ENCODE results near the gene CTU2.

Gene CTU2

DNA sequence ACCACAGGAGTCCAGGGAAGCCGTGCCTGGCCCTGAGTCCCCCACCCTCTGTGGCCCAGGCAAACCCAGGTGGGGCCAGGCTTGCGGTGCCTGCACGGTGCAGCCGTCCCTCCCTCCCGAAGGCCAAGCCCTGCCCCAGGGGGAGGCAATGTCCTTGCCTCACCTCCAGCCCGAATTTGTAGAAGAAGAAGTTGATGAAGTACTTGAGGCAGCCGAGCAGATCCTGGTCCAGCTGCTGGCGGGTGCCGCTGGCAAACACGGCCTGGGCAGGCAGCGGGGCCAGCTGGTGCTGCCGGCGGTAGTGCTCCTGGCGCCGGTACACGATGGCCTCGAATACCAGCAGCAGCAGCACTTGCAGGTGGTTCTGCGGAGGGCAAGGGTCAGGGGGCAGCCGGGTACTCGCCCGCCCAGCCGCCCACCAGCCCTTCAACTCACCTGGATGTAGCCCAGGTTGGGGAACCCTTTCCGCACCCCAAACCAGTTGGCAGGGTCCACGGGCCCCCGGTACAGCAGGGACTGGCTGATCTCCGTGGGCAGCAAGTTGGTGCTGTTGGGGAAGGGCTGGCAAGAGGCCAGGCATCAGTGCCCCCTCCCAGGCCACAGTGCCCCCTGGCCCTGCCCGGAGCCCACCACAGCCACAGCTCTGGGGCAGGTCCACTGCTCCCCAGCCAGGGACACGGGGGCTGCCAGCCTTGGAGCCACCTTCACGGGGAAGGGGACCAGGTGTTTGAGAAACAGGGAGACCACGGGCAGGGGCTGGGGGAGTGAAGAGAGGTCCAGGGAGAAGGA lies 26.1 kb downstream of the CTU2 start:
- DNase-seq, result no peak

DNA sequence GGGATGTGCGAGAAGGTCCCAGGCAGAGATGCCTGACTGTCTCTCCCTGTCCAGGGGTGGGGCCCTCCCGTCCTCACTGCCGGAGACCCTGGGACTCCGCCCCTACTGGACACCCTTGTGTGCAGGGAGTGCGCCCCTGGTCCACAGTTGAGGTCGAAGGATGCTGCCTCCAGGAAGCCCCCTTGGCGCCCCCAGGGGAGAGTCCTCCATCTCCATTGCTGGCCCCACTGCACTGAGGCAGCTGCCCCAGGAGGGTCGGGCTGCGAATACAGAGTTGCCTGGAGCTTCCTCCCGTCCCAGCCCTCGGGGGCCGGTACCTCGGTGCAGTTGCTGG lies 26.6 kb downstream of the CTU2 start:
- no peak for DNase-seq

DNA sequence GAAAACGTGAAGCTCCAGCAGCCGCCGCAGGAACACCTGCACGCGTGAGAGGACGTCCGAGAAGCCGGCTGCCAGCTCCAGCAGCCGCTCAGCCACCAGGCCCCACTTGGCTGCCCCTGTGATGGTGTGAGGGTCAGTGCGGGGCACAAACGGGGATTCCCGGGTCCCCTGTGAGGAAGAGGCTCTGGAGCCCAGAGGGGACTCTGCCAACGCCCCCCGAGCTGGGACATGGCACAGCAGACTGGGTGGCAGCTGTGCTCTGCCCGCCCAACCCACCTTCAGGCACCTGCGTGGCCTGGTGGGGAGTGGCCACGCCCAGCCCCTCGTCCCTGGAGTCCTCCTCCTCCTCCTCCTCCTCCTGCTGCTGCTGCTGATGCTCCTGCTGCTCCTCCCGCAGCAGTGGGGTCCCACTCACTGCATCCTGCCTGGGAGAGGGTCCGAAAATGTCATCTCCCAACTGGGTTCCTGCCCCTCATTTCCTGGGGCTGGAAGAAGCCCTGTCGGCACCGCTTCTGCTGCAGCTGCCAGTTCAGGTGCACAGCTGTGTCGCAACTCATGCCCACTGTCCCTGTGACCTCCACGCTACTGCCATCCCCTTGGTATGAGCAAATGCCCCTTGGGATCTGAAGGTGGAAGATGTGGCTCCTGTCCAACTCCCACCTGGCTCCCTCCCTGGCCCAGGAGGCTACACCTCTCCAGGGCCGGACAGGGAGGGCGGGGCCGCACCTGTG lies 27.5 kb downstream of the CTU2 start:
- DNase-seq, result no peak

DNA sequence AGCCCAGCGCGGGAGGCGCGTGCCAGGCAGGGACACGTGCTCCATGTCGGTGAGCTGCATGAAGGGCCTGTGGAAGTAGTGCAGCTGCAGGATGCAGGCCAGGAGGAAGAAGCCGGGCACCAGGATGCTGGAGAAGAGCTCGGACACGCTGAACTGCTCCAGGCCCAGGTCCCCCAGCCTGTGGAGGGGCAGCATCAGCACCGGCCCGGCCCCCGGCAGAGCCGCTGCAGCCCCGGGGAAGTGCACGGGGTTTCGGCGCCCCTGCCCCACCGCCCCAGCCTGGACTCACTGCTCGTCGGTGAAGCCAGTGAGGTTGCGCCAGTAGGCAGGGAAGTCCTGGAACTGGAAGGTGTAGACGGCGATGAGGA lies 28.0 kb downstream of the CTU2 start:
- DNase-seq, result no peak

DNA sequence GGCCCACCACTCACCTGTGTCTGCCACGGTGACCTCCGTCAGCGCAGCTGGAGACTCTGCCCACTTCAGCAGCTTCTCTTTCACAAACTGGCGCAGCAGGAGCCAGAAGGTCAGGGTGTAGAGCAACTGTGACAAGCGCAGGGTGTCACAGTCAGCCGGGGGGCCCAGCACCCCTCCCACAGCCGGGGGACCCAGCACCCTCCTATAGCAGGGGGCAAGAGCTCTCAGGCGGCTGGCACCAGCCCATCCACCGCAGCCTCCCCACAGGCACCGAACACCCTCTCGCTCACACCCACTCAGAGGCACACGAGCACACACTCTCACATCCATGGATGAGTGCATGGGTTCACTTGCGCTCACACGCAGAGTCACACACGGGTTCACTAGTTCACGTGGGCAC lies 28.8 kb downstream of the CTU2 start:
- DNase-seq, result no peak

DNA sequence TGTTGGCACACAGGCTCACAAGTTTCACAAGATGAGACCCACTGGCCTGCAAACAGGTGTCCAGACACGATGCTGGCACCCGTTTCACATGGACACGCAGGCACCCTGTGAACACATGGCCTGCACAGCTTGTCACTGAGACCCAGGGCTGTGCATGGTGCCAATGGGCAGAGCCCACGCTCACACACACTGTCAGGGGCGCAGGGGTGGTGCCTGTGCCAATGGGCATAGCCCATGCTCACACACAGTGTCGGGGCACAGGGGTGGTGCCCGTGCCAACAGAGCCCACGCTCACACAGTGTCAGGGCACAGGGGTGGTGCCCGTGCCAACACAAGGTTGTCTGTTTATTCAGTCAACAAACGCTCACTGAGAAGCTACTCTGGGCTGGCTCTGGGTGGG lies 29.3 kb downstream of the CTU2 start:
- DNase-seq, result no peak

DNA sequence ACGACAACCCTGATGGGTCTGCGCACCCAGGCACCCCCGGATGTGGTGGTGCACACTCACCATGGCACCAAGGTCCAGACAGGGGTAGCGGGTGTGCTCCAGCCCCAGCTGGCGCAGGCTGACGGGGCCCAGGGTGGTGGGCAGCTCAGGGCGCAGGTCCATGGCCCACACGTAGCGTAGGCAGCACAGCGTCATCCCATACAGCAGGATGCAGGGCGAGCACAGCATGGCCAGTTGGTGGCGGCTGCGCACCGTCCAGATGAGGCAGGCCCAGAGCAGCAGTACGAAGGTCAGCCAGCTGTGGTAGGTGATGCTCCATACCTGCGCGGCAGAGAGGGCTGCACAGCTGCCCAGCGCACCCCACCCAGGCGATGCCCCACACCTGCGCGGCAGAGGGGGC lies 29.8 kb downstream of the CTU2 start:
- DNase-seq, result no peak

DNA sequence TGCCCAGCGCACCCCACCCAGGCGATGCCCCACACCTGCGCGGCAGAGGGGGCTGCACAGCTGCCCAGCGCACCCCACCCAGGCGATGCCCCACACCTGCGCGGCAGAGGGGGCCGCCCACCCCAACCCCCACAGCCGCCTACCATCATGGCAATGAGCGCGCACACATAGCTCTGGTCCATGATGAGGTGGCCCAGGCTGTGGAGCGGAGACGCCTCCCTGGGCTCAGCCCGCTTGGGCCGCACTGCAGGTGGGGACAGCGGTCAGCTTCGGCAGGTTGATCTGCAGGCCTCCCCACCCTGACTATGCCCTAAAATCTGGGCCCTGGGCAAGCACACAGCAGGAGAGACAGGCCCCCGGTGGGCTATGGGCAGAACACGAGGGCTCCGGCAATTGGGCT lies 30.2 kb downstream of the CTU2 start:
- no peak for DNase-seq

DNA sequence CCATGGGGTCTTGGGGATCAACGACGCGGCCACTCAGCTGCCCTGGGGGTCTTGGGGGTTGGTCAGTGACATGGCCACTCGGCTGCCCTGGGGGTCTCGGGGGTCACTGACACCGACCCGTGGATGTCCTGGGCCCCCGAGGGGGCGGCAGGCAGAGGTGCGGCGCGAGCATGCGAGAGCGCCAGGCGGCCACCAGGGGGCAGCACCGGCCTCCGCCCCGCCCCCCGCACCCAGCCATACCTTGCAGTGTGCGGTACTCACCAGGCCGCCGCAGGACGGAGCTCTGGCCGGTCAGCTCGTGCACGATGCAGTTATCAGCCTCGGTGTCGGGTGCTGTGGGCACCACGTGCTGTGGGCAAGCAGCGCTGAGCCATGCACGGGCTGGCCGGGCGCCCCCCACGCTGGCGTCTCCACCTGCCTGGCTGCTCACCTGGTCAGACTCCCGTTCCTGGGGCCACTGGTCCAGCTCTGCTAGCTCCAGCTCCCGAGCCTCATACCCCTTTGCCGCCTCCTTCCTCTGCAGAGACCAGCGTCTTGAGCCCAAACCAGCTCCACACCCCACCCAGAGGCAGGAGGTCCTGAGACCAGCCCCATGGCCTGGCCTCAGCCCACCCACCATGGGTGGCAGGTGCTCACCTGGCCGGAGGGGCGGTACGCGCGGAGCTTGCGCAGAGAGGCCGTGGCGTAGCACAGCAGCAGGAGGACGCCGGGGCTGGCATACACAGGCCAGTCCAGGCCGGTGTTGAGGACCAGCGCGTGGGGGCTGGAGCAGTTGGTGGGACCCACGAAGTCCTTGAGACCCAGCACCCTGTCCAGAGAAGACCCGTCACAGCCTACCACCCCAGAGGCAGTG lies 31.2 kb downstream of the CTU2 start:
- no peak for DNase-seq

DNA sequence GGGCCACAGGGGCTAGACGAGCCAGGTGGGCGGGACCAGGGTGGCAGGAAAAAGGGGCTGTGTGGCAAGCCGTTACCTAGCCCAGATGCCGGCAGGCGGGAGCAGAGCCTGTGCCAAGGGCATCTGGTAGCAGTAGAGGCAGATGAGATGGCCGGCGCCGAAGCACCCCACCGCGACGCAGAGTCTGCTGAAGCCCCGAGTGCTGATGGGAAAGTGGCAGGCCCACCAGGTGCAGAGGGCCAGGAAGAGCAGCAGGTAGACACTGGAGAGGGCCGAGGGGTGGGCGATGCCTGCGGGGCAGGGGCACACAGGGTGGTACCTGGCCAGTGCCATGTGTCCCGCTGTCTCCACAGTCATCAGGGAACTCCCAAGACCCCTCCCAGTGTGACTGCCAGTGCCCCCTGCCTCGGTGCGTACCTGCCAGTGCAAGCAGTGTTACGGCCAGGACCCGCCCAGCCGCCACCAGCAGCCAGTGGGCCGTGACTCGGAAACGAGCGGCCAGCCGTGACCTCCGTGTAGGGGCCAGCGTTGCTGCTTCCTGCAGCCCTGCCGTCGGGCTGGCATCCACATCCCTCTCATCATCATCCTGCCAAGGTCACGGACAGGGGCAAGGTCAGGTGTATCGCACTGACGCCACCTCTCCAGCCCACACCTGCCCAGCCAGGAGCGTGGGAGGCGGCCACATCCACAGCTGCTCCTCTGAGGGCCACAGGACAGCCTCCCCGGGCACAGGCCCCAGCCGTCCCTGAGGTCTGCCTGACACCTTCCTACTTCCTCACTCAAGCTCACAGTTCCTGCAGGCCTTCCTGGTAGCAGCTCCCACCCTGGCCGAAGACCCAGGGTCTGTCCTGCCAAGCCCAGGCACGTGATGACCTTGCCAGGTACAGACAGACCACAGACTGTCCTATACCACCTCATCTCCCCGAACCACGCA lies 32.1 kb downstream of the CTU2 start:
- no peak for DNase-seq

DNA sequence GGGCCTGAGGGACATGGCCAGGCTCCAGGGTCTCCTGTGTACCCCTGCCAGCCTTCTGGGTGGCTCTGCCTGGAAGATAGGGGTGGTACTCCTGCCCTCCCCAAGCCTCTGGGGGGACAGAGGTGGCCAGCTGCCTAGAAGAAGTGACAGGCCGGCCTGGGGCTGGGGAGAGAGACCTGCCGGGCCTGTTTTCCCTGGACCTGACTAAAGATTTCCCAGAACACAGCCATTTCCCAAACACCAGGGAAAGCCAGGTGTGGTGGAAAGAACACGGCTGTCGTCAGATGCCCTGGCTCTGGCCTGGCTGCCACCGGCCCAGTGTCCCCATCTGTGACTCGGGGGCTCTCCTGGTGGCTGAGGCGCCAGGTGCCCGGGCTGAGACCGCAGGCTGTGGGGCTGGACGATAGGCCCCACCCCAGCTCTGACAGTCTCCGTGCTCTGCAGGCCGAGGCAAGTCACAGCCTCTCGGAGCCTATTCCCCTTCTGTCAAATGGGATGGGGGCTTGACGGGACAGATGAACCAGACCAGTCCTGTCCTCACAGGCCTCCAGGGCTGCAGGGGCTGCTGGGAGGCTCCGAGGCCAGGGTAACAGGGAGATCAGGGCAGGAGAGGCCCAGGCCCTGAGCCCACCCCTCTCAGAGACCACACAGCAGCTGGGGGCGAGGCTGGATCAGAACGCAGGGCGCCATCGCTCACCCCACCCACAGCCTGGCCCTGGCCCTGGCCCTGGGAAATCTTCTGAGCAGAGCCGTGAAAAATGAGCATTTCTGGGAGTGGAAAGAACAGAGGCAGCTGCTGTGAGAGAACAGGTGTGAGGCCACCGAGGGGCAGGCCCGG lies 33.1 kb downstream of the CTU2 start:
- DNase-seq, result no peak

DNA sequence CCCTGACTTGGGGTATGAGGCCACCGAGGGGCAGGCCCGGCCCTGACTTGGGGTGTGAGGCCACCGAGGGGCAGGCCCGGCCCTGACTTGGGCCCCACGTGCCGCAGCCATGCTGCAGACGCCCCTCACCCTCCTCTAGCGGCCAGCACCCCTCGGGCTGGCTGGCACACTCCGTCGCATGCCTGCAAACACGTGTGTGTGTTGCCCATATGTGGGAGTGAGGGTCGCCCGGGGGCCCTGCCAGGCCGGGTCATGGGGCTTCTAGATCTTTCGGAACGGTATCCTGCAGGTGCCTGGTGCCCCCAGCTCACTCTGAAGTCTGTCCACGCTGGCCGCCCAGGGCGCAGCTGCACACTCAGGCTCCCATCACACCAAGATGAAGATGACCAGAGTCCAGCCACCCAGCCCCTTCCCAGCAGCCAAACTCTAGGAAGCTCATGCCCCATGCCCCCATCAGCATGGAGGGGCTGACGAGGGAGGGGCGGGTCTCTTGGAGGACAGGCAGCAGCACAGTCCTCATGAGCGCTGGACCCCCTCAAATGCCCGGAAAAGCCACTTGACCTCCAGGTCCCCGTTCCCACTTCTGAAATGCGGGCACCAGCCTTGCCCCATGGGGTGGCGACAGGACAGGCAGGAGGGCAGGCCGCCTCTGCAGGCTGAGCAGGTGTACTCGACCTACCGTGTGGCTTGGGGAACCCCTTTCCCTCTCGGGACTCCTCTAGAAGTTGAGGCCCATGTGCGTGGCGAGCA lies 33.8 kb downstream of the CTU2 start:
- DNase-seq, result no peak

DNA sequence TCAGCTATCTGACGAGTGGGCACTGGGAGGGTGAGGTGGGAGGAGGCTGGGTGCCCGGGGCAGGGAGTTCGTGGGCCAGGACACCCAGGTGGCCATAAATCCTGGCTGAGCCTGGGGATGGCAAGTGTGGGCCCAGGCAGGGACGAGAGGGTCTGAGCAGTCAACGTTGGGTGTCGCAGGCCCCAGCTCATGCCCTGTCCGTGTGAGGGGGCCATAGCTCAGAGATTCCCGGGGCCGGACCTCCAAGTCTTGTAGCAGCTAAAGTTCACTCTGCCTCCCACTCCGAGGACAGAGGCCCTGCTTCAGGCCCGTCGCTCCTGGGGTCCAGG lies 34.4 kb downstream of the CTU2 start:
- no peak for DNase-seq

DNA sequence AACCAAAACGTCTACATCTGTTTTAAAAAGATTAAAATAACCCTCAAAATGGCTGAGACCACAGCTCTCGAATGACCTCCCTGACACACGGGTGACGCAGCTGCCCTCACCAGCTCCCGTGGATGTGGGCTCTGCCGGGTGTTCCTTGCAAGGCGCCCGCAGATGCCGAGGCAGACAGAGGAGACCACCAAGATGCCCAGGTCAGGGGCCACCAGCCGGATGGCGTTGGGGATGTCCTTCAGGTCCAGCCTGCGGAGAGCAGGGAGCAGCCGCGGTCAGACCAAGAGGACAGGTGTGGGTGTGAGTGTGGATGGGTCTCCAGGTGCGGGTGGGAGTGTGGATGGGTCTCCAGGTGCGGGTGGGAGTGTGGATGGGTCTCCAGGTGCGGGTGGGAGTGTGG lies 35.1 kb downstream of the CTU2 start:
- DNase-seq, result no peak

DNA sequence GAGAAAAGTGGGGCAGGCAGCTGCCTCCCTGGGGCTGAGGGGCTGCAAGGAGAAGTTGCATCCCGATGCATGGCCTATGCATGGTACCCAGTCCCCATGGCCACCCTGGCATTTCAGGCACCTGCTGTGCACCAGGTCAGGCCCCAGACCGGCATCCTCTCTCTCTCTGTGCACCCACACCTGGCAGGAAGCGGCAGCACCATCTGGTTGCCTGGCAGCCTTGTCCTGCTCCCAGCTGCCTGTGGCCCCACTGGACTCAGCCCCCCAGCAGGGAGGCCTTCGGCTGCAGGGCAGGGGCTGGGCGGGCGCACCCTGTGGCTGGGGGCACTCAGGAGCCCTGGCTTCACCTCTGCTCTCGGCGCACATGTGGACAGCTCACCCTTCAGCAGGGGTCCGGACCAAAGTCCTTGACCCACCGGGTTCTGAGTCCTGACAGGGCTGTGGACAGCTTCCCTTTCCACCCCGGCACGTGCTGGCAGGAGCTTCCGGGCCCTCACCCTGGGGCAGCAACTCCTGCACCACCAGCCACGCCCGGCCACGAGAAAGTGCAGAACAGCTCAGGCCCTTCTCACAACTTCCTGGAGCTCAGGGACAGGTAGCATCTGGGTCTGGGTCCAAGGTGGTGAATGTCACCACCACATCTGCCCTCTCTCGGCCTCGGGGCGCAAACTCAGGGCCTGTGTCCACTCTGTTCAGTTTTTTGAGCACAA lies 36.7 kb downstream of the CTU2 start:
- no peak for DNase-seq

DNA sequence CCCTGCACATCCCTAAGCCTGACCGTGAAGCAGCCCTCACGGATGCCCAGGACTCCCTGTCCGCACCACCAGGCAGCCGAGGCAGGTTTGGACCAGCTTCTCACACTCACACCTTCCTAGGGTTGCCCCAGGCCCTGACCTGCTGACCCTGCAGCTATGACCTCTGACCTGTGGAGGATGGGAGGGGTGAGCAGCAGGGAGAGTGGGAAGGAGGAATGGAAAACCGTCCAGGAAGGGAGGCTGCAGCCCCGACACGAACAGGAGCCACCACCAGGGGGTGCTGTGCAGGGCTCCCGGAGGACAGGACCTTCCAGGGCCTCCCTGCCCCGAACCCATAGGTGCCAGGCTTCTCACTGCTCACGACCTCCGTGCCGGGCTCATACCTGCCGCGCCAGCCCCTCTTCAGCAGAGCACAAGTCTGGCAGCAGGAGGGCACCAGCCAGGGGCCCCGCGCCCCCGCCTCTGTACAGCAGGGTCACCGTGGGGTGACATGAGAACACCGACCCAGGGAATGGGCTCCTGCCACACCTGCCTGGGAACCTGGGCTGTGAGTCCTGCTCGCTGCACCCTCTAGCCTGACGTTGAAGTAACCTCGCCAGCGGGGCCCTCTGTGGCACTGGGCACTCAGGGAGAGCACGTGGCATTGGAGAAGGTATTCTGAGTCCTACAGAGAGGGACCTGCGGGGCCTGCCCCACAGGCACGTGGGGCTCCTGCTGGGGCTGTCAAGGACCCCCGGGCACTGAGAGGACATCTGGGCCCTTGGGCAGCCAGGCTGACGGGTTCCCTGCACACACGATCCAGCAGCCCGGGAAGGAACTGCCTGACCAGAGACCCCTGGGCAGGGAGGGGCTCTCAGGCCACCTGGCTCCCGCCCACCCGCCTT lies 37.6 kb downstream of the CTU2 start:
- DNase-seq, result no peak

DNA sequence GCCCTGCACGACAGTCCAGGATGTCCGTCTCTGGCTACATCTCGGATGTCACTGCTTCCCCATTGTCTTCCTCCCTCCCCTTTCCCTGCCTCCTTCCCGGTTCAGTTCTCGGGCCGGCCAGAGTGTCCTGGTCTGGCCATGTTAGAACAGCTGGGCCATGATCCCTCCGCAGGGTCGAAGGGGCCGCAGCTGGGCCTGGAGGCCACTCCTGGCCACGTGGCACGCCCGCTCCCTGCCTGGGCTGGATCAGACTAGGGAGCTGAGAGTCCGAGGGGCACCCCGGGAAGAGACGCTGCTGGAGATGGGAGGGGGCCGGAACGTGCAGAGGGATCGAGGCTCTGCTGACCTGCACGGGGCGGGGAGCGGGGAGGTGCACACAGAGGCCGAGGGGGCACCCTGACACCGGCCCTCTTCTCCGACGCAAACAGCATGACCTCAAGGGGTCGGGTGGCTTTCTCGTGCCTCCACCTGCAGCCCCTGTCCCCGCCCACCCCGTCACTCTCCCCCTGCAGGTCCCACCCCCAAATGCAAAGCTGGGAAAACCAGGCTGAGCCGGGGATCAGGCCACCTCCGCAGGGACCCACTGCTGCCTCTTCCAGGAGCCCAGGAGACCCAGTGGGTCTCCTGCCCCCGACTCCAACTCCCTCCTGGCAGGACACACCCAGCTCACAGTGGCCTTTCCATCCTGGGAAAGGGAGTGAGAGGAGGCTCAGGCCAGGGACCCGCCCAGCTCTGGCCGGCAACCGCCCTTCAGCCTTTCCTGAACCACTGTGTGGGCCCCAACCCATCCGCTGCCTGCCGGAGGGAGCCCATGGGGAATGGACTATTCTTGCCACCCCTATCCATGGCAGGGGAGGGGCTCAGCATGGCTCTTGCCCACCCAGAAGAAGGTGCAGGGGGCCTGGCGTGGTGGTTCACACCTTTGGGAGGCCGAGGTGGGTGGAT lies 38.5 kb downstream of the CTU2 start:
- DNase-seq, result no peak

DNA sequence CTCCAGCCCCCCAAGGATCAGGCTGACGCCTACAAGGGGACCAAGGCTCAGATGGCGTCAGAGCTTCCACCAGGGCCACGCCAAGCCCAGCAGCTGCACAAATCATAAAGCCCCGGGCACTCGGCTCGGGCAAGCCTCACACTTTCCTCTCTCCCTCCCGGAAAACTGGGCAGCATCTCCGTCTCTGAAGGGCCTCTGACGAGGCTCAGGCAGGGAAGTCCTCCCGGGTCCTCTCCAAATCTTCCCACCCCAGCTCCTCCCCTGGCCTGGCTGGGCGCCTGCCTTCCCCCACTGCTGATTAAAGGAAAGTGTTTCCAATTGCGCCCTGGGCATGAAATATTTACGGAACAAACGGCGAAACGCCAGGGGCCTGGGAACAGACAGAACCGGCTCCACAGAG lies 40.2 kb downstream of the CTU2 start:
- DNase-seq, result no peak

Measured in NCI-H187 (cell line).